Lower leg skin (tissue), 4 donors: ENCODE measurements around the gene ALPK1. TPM values are rescaled to one million over a fixed set of nuclear protein-coding genes. Genes with fewer than 3 reads are reported as not detected.

Experiments used
- DNase-seq, 2 donors: peaks; one replicate each; pipeline ENCODE4 v3.0.0-alpha.2; 2019; ENCODE audit warnings: low spot score in 2 of 2
- H3K4me3 ChIP-seq: fragments of 200-600 bp; sonication (generic); 2 replicates; pipeline ENCODE4 v1.5.1; 2017; ENCODE audit warnings: mild to moderate bottlenecking, low read depth; ENCODE audit not compliant: poor library complexity, severe bottlenecking
- POLR2A ChIP-seq, 2 donors: fragments of 450-650 bp; IDR thresholded peaks; one replicate each; pipeline ENCODE4 v1.6.1; 2016 to 2017; ENCODE audit warnings: antibody characterized with exemption in 2 of 2, mild to moderate bottlenecking in 1 of 2, moderate library complexity in 1 of 2
- WGBS, 2 donors: methylation state at CpG; one replicate each; pipeline ENCODE4 v1.1.5; 2018; 5-methylcytosine and 5-hydroxymethylcytosine counted together
- intact Hi-C: fragments of 100-400 bp; cut with DNase I; formaldehyde crosslinking; loops from one replicate; pipeline ENCODE4 v1.15.0; 2023; ENCODE audit warnings: low total_unique reads
- total RNA-seq, 4 donors: library from RNA; depleted of rRNA; stranded (reverse); fragments of >200 nt; gene quantifications; one replicate each; pipeline ENCODE4 v1.1.0, GENCODE V29; 2016
- TF ChIP-seq, protein P1 (sequence below), 3 donors: fragments of 450-650 bp; IDR thresholded peaks; one replicate each; pipeline ENCODE4 v1.5.1; 2016; ENCODE audit warnings: antibody characterized with exemption in 3 of 3, mild to moderate bottlenecking in 3 of 3, moderate library complexity in 2 of 3

Gene ALPK1
- total RNA-seq, 4 donors from 2014 or later, result 15.9 to 24.0 (median 19.7) TPM

DNA sequence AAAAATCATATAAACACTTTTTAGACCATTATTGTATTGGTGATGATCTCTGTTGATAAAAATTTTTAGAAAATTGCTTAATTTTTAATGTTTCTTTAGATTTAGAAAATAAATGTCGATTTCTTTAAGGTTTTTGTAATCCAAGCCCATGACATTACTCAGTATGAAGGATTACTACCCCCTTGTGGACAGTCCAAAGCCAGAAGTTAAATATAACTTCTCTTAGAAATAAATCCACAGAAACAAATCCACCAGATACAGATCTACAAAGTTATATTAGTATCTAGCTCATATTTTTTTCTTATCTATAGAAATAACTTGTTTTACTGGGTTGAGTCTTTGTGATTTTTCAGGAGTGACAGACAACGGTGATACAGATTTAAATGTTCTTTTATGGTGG is 30.3 kb upstream of the ALPK1 start:
- no peak for DNase-seq
- no peak overlapping the region for H3K4me3 ChIP-seq
- TF ChIP-seq, protein P1, sequence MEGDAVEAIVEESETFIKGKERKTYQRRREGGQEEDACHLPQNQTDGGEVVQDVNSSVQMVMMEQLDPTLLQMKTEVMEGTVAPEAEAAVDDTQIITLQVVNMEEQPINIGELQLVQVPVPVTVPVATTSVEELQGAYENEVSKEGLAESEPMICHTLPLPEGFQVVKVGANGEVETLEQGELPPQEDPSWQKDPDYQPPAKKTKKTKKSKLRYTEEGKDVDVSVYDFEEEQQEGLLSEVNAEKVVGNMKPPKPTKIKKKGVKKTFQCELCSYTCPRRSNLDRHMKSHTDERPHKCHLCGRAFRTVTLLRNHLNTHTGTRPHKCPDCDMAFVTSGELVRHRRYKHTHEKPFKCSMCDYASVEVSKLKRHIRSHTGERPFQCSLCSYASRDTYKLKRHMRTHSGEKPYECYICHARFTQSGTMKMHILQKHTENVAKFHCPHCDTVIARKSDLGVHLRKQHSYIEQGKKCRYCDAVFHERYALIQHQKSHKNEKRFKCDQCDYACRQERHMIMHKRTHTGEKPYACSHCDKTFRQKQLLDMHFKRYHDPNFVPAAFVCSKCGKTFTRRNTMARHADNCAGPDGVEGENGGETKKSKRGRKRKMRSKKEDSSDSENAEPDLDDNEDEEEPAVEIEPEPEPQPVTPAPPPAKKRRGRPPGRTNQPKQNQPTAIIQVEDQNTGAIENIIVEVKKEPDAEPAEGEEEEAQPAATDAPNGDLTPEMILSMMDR (IDR thresholded peaks at IDR 0.05), result no peak
- TF ChIP-seq POLR2A (IDR thresholded peaks at IDR 0.05), result no peak
- WGBS, 2 donors, result 74 to 75% methylated on average over 2 of the region's 2 CpGs
- intact Hi-C loops, result no loop called here

DNA sequence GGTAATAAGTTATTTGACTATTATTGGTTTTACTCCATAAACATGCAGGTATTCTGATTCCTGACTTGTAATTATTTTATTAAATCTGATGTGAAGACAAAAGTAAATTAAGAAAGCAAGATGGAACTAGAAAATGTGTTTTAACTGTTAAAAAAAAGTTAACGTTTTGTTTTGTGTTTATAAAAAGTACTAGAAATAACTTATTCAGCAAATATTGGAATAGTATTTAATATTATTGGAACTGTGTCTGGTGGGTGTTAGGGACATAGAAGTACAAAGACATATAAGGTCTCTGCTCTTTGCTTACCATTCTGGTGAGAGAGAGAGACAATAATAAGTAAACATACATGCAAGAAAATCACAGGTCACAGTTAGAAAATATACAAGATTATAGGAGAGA is 27.1 kb upstream of the ALPK1 start:
- intact Hi-C loops, result no loop called here
- TF ChIP-seq, protein P1 (IDR thresholded peaks at IDR 0.05), result no peak
- no peak for TF ChIP-seq POLR2A (IDR thresholded peaks at IDR 0.05)
- 88 to 93% methylated on average over 1 of the region's 1 CpG for WGBS, 2 donors
- no peak overlapping the region for H3K4me3 ChIP-seq
- DNase-seq, result no peak

DNA sequence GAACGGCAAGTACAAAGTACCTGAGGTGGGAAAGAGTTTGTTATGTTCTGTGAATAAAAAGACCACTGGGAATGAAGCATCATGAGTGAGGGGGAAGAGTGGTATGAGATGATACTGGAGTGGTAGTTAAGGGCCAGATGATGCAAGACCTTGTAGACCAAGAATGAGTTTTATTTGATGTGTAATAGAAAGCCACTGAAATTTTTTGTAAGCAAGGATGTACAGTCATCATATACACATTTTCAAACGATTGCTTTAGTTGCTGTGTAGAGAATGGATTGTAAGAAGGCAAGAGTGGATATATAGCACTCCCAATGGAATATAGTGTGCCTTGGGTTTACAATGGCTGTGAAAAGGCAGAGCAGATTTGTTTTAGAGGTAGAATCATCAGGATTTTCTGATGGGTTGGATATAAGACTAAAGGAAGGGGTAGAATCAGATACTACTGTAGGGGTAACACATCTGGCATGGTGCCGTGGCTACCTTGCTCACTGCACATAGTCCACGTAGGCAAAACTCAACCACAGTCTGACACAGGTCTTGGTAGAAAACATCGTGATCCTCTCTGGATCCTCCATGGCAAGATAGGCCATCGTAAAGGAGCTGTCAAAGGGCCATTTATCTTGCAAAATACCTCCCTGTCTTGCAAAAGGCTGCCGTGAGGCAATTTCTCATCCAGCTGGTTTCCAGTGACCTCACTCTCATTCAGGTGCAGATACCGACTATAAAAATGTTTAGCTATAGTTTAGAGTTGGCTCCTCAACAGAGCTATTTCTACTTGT is 26.3 kb upstream of the ALPK1 start:
- intact Hi-C loops, result no loop called here
- WGBS, 2 donors, result 77 to 79% methylated on average over 8 of the region's 8 CpGs
- TF ChIP-seq POLR2A (IDR thresholded peaks at IDR 0.05), result no peak
- TF ChIP-seq, protein P1 (IDR thresholded peaks at IDR 0.05), result no peak
- DNase-seq, result no peak
- no peak overlapping the region for H3K4me3 ChIP-seq

DNA sequence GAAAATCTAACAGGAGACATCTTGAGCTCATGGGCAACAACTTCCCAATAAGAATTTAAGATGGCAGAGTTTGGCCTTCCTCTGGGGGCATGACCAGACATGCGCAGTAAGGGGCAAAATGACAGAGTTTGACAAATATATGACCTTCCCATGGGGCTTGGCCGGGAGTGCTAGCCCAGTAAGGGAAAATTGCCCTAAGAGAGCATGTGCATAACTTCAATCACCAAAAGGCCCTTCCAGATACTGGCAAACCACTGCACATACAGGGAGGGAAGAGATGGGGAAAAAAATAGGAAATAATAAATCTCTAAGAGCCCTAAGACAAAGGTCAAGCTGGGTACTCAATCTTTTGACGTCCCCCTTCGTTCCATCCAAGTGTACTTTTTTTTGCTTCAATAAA is 24.9 kb upstream of the ALPK1 start:
- 89 to 93% methylated on average over 4 of the region's 4 CpGs for WGBS, 2 donors
- intact Hi-C loops, result no loop called here
- no peak for TF ChIP-seq POLR2A (IDR thresholded peaks at IDR 0.05)
- TF ChIP-seq, protein P1 (IDR thresholded peaks at IDR 0.05), result no peak
- no peak overlapping the region for H3K4me3 ChIP-seq
- no peak for DNase-seq

DNA sequence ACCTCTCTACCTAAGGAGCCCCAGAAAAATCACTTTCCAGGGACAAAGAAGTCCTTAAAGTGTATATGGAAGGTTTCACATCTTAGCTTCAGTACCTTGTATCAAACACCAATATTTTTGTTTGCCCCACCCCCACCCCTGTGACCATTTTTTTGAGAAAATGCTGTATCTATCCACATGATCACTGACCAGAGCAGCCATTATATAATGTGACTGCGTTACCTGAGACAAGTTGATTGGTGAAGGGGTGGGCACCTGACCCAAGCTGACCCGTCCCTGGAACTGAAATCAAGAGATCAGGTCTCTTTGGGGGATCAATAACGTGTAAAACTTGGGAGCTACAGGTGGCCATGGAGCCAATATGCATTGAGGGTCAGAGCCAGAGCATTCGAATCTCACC is 22.2 kb upstream of the ALPK1 start:
- DNase-seq, result no peak
- no peak overlapping the region for H3K4me3 ChIP-seq
- intact Hi-C loops, result no loop called here
- no peak for TF ChIP-seq POLR2A (IDR thresholded peaks at IDR 0.05)
- TF ChIP-seq, protein P1 (IDR thresholded peaks at IDR 0.05), result no peak
- WGBS, 2 donors, result 95 to 100% methylated on average over 4 of the region's 4 CpGs

DNA sequence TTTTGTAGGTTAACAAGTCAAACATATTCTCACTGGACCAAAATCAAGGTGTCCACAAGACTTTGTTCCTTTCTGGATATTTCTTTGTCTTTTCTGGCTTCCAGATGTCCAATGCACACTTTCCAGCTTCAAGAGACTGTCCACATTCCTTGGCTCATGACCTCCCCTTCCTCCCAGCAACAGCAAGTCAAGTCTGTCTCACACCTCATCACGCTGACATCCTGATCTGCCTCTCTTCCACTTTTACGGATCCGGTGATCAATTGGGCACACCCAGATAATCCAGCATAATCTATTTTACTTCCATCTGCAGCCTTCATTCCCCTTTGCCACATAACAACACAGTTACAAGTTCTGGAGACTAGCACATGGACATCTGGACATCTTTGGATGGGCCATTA is 21.1 kb upstream of the ALPK1 start:
- 90 to 92% methylated on average over 3 of the region's 3 CpGs for WGBS, 2 donors
- intact Hi-C loops, result no loop called here
- no peak overlapping the region for H3K4me3 ChIP-seq
- DNase-seq, result no peak
- TF ChIP-seq POLR2A (IDR thresholded peaks at IDR 0.05), result no peak
- TF ChIP-seq, protein P1 (IDR thresholded peaks at IDR 0.05), result no peak
